Panc1 (cell line): ENCODE measurements around the gene SUGCT.

Source experiments
- CTCF ChIP-seq: fragments of 450-650 bp; IDR thresholded peaks from 2 replicates; pipeline ENCODE4 v1.5.1; 2017; ENCODE audit warnings: mild to moderate bottlenecking
- POLR2AphosphoS5 ChIP-seq: IDR thresholded peaks from 2 replicates; pipeline ENCODE4 v1.6.1; 2012; ENCODE audit warnings: mild to moderate bottlenecking, low read depth, low read length, moderate library complexity
- REST ChIP-seq, 2 experiments: IDR thresholded peaks; 2 replicates each; pipeline ENCODE4 v1.6.1; 2011 to 2012; ENCODE audit warnings: low read depth in 2 of 2, control low read depth in 1 of 2, low read length in 1 of 2, mild to moderate bottlenecking in 1 of 2, moderate library complexity in 1 of 2; ENCODE audit not compliant: insufficient read depth in 1 of 2
- SIN3A ChIP-seq: IDR thresholded peaks from 2 replicates; pipeline ENCODE4 v1.6.1; 2012; ENCODE audit warnings: low read depth, mild to moderate bottlenecking, low read length, moderate library complexity, borderline replicate concordance; ENCODE audit not compliant: insufficient read depth

GRCh38 chr7:40889099-40889498 is 754.3 kb downstream of the SUGCT start:
- no peak for TF ChIP-seq CTCF
- no peak for TF ChIP-seq SIN3A
- no peak for TF ChIP-seq POLR2AphosphoS5
- TF ChIP-seq REST (IDR thresholded peaks at IDR 0.05; ENCODE audit: insufficient read depth in 1 of 2, low read depth in 2 of 2, low read length in 1 of 2) = no peak
